Head of caudate nucleus (tissue), 42 donors: ENCODE measurements around the gene TBCCD1.

Source experiments
- DNase-seq, 42 donors: peaks; one replicate each; pipeline versions ENCODE4 v3.0.0 to v3.0.0-alpha.2; 2020 to 2021; ENCODE audit warnings: mixed read lengths in 7 of 42
- intact Hi-C: fragments of 100-400 bp; cut with DNase I; formaldehyde crosslinking; loops from one replicate; pipeline ENCODE4 v1.15.0; 2022

Gene TBCCD1

GRCh38 chr3:186529201-186529999 lies 37.7 kb downstream of the TBCCD1 start:
- intact Hi-C loops, result no loop called here
- peak in 1 of 42 donors; percentile 13 for DNase-seq

- DNase-seq, result peak in 5 of 42 donors; percentile 27 to 48 (median 41)
- intact Hi-C loops, result no loop called here
Observed at GRCh38 chr3:186526256-186526606, 40.9 kb downstream of the TBCCD1 start.

- intact Hi-C loops, result no loop called here
- DNase-seq, result no peak
Observed at GRCh38 chr3:186525369-186526255, 41.5 kb downstream of the TBCCD1 start.

GRCh38 chr3:186524616-186525015 lies 42.5 kb downstream of the TBCCD1 start:
- DNase-seq, result no peak
- intact Hi-C loops, result no loop called here

GRCh38 chr3:186523434-186523833 lies 43.7 kb downstream of the TBCCD1 start:
- intact Hi-C loops, result no loop called here
- no peak for DNase-seq

- DNase-seq, result no peak
- intact Hi-C loops, result no loop called here
Observed at GRCh38 chr3:186523022-186523421, 44.1 kb downstream of the TBCCD1 start.

GRCh38 chr3:186520957-186521842 lies 45.9 kb downstream of the TBCCD1 start:
- DNase-seq, result no peak
- intact Hi-C loops, result no loop called here

GRCh38 chr3:186520431-186520830 lies 46.7 kb downstream of the TBCCD1 start:
- no peak for DNase-seq
- intact Hi-C loops, result no loop called here

- peak in 6 of 42 donors; percentile 11 to 57 (median 20) for DNase-seq
- intact Hi-C loops, result no loop called here
Observed at GRCh38 chr3:186519021-186519658, 48.0 kb downstream of the TBCCD1 start.

- intact Hi-C loops, result no loop called here
- no peak for DNase-seq
Observed at GRCh38 chr3:186517218-186517617, 49.9 kb downstream of the TBCCD1 start.

GRCh38 chr3:186516646-186517045 lies 50.5 kb downstream of the TBCCD1 start:
- intact Hi-C loops, result no loop called here
- no peak for DNase-seq

GRCh38 chr3:186515125-186515524 lies 52.0 kb downstream of the TBCCD1 start:
- DNase-seq, result peak in 1 of 42 donors; percentile 17
- intact Hi-C loops, result no loop called here

GRCh38 chr3:186514296-186515002 lies 52.7 kb downstream of the TBCCD1 start:
- intact Hi-C loops, result no loop called here
- peak in 7 of 42 donors; percentile 25 to 68 (median 41) for DNase-seq

GRCh38 chr3:186513386-186513785 lies 53.8 kb downstream of the TBCCD1 start:
- no peak for DNase-seq
- intact Hi-C loops, result no loop called here

GRCh38 chr3:186512570-186513302 lies 54.4 kb downstream of the TBCCD1 start:
- intact Hi-C loops, result no loop called here
- DNase-seq, result no peak

GRCh38 chr3:186511702-186512101 lies 55.4 kb downstream of the TBCCD1 start:
- intact Hi-C loops, result no loop called here

GRCh38 chr3:186511245-186511644 lies 55.9 kb downstream of the TBCCD1 start:
- intact Hi-C loops, result no loop called here
- no peak for DNase-seq

More at GRCh38 chr3:186511702-186512101, 55.4 kb downstream of the TBCCD1 start:
- no peak for DNase-seq
